Stimulated activated CD4-positive, alpha-beta T cell treated with anti-CD3 and anti-CD28 coated beads, Interleukin-2, amount 100 ng/mL, for 4 hours (primary cell): Measurements from ENCODE around the gene ANKRD11.
"Not testable (repeated sequence)": the region's sequence is repeated elsewhere in the genome, so short reads cannot be mapped to it uniquely, and the experiment has no call there.

ENCODE experiments used
- DNase-seq: peaks from one replicate; pipeline ENCODE4 v3.0.0-alpha.2; 2020; ENCODE audit warnings: low read depth

The ANKRD11 gene

GRCh38 chr16:89363621-89364393, 126.6 kb downstream of the ANKRD11 start:
- no peak for DNase-seq

GRCh38 chr16:89362540-89363223, 127.7 kb downstream of the ANKRD11 start:
- DNase-seq = not testable (repeated sequence)

- no peak for DNase-seq
Measured at GRCh38 chr16:89361751-89362539, 128.4 kb downstream of the ANKRD11 start.

GRCh38 chr16:89360760-89361435, 129.5 kb downstream of the ANKRD11 start:
- DNase-seq = peak; percentile 60

GRCh38 chr16:89359264-89360147, 130.9 kb downstream of the ANKRD11 start:
- no peak for DNase-seq

GRCh38 chr16:89358030-89359005, 132.0 kb downstream of the ANKRD11 start:
- no peak for DNase-seq

- DNase-seq = peak; percentile 67
Measured at GRCh38 chr16:89357055-89357816, 133.1 kb downstream of the ANKRD11 start.

- DNase-seq = no peak
Measured at GRCh38 chr16:89355686-89356085, 134.7 kb downstream of the ANKRD11 start.

GRCh38 chr16:89355007-89355406, 135.4 kb downstream of the ANKRD11 start:
- DNase-seq = no peak

GRCh38 chr16:89354325-89354724, 136.0 kb downstream of the ANKRD11 start:
- no peak for DNase-seq

GRCh38 chr16:89352091-89352681, 138.2 kb downstream of the ANKRD11 start:
- no peak for DNase-seq

- no peak for DNase-seq
Measured at GRCh38 chr16:89351645-89352044, 138.7 kb downstream of the ANKRD11 start.

GRCh38 chr16:89350701-89351380, 139.5 kb downstream of the ANKRD11 start:
- DNase-seq = peak; percentile 64

GRCh38 chr16:89349947-89350633, 140.3 kb downstream of the ANKRD11 start:
- DNase-seq = no peak

- no peak for DNase-seq
Measured at GRCh38 chr16:89347807-89348206, 142.6 kb downstream of the ANKRD11 start.

- DNase-seq = no peak
Measured at GRCh38 chr16:89346869-89347268, 143.5 kb downstream of the ANKRD11 start.

GRCh38 chr16:89345642-89346150, 144.7 kb downstream of the ANKRD11 start:
- DNase-seq = no peak
